ENCODE data around the gene NDUFAF3.

NDUFAF3 gene

GRCh38 chr3:49021813-49022687, at the start of gene NDUFAF3:
Gene NDUFAF3, plus strand, starts transcription at chr3:49022121. Its CDS starts 24 bp downstream, at chr3:49022145.
- DNase-seq (ENCODE audit: insufficient read length, low spot score) (peak; percentile 79), FAIRE-seq (no peak)
- TF ChIP-seq CTCF (IDR thresholded peaks at IDR 0.05; ENCODE audit: insufficient read depth, missing control alignments) = peak; percentile 78

- no peak for DNase-seq (ENCODE audit: insufficient read length, low spot score)
- peak; percentile 96 for FAIRE-seq
- no peak for TF ChIP-seq CTCF (IDR thresholded peaks at IDR 0.05; ENCODE audit: insufficient read depth, missing control alignments)
Observed at GRCh38 chr3:48974076-48974864, 47.7 kb upstream of the NDUFAF3 start.

GRCh38 chr3:48979451-48979850, 42.5 kb upstream of the NDUFAF3 start:
- DNase-seq (ENCODE audit: insufficient read length, low spot score) = no peak
- no peak for FAIRE-seq
- no peak for TF ChIP-seq CTCF (IDR thresholded peaks at IDR 0.05; ENCODE audit: insufficient read depth, missing control alignments)

GRCh38 chr3:48980295-48980694, 41.6 kb upstream of the NDUFAF3 start:
- FAIRE-seq (no peak), DNase-seq (ENCODE audit: insufficient read length, low spot score) (no peak)
- TF ChIP-seq CTCF (IDR thresholded peaks at IDR 0.05; ENCODE audit: insufficient read depth, missing control alignments) = no peak

- no peak for TF ChIP-seq CTCF (IDR thresholded peaks at IDR 0.05; ENCODE audit: insufficient read depth, missing control alignments)
- DNase-seq (ENCODE audit: insufficient read length, low spot score) (no peak), FAIRE-seq (no peak)
Observed at GRCh38 chr3:48982016-48982415, 39.9 kb upstream of the NDUFAF3 start.

- no peak for TF ChIP-seq CTCF (IDR thresholded peaks at IDR 0.05; ENCODE audit: insufficient read depth, missing control alignments)
- DNase-seq (ENCODE audit: insufficient read length, low spot score) = no peak
- no peak for FAIRE-seq
Observed at GRCh38 chr3:48982686-48983085, 39.2 kb upstream of the NDUFAF3 start.

All from D721Med (cell line).